ENCODE data around the gene UBR4. TPM values are rescaled to one million over a fixed set of nuclear protein-coding genes. Genes with fewer than 3 reads are reported as not detected.

The UBR4 gene
- total RNA-seq, 1 donor from 2014 or later: 156 TPM

DNA sequence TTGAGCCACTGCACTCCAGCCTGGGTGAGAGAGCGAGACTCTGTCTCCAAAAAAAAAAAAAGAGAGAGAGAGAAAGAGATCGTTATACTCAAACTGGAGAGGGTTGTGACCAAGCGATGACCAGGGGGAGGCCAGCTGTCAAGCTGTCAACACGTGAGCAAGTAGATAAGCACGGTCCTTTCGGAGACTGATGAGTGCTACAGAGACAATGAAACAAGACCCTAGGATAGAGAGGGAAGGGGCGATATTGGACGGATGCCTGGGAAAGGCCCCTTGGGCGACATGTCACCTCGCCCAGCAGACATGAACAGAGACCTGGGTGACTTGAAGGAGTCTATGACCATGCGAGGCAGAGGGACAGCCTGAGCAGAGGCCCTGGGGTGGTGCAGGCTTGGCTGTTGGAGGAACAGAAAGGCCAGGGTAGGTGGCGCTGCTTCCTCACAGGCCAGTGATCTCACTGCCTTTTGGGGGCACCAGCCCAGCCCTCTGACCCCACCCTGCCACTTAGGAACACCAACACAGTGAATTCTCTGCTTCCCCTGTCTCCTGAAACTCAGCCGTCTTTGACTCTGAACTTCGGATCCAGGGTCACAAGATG lies 152.8 kb downstream of the UBR4 start:
- H3K27me3 Mint-ChIP-seq (ENCODE audit: low read depth): peaks cover 29% of the 10 kb centered on the region
- peaks cover 6% of the 10 kb centered on the region for H3K9me3 Mint-ChIP-seq
- peaks cover 4% of the 10 kb centered on the region for H3K36me3 Mint-ChIP-seq (ENCODE audit: low read depth)
- peaks cover 9% of the 10 kb centered on the region for H3K4me1 Mint-ChIP-seq (ENCODE audit: low read depth)
- no peak overlapping the region for H3K4me3 Mint-ChIP-seq (ENCODE audit: low read depth)
- peak overlapping the region; percentile 11 for H3K27ac Mint-ChIP-seq
- intact Hi-C loops (cut with micrococcal nuclease): loop anchor here (5.0 kb wide), 1 partner anchor 45 kb away; no protein-coding TSS in a partner anchor
- DNase-seq (ENCODE audit: low spot score): no peak

GRCh38 chr1:19055701-19056100 lies 154.4 kb downstream of the UBR4 start:
- intact Hi-C loops (cut with micrococcal nuclease): loop anchor here (5.0 kb wide), 1 partner anchor 43 kb away; no protein-coding TSS in a partner anchor
- peaks cover 31% of the 10 kb centered on the region for H3K27me3 Mint-ChIP-seq (ENCODE audit: low read depth)
- H3K4me3 Mint-ChIP-seq (ENCODE audit: low read depth): no peak overlapping the region
- no peaks in the 10 kb centered on the region for H3K9me3 Mint-ChIP-seq
- H3K36me3 Mint-ChIP-seq (ENCODE audit: low read depth): no peaks in the 10 kb centered on the region
- no peak for DNase-seq (ENCODE audit: low spot score)
- H3K27ac Mint-ChIP-seq: no peak overlapping the region
- peaks cover 14% of the 10 kb centered on the region for H3K4me1 Mint-ChIP-seq (ENCODE audit: low read depth)

DNA sequence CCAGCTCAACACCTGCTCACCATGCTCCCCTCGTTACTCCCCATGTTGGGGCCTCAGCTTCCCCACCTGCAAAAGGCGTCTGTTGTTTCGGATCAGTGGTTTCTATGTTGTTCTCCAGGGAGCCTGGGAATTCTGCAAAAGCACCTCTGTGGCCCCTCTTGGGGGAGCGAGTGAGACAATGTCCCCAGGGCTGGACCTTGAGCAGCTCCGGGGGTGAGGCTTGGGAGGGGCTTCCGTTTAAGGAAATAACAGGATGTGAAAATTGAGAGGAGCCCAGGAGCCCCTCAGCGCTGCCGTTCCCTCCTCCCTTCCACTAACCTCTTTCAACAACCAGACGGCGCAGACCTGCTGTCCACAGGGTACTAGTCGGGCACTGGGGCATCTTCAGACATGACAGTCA lies 155.1 kb downstream of the UBR4 start:
- H3K4me3 Mint-ChIP-seq (ENCODE audit: low read depth): no peak overlapping the region
- no peak overlapping the region for H3K27ac Mint-ChIP-seq
- H3K9me3 Mint-ChIP-seq: no peaks in the 10 kb centered on the region
- peaks cover 31% of the 10 kb centered on the region for H3K27me3 Mint-ChIP-seq (ENCODE audit: low read depth)
- no peaks in the 10 kb centered on the region for H3K36me3 Mint-ChIP-seq (ENCODE audit: low read depth)
- H3K4me1 Mint-ChIP-seq (ENCODE audit: low read depth): peaks cover 16% of the 10 kb centered on the region
- no peak for DNase-seq (ENCODE audit: low spot score)
- intact Hi-C loops (cut with micrococcal nuclease): loop anchor here (5.0 kb wide), 1 partner anchor 43 kb away; no protein-coding TSS in a partner anchor

- DNase-seq (ENCODE audit: low spot score): no peak
- intact Hi-C loops (cut with micrococcal nuclease): no loop called here
- Mint-ChIP-seq H3K4me3 (ENCODE audit: low read depth) (no peak overlapping the region), H3K27ac (no peak overlapping the region), H3K9me3 (no peaks in the 10 kb centered on the region), H3K27me3 (ENCODE audit: low read depth) (peaks cover 31% of the 10 kb centered on the region), H3K4me1 (ENCODE audit: low read depth) (peaks cover 16% of the 10 kb centered on the region), H3K36me3 (ENCODE audit: low read depth) (no peaks in the 10 kb centered on the region)
These were observed 155.8 kb downstream of the UBR4 start for GRCh38 chr1:19054216-19054615.

DNA sequence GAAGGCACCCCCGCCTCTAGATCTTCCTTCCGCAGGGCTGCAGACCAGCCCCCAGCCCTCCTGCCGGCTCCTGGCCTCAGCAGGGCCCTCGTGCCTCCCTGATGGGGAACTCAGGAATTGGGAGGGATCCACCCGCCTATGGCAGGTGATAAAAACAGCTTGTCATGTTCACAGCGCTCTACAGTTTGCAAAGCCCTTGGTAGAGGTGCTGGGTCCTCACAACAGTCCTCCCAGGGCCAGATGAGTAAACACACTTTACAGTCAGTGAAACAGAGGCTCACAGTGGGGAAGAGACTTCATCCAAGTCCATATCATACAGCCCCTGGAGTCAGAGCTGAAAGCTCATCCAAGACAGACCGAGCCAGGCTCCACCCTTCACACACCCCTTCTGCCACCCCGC lies 156.6 kb downstream of the UBR4 start:
- no peak for DNase-seq (ENCODE audit: low spot score)

DNA sequence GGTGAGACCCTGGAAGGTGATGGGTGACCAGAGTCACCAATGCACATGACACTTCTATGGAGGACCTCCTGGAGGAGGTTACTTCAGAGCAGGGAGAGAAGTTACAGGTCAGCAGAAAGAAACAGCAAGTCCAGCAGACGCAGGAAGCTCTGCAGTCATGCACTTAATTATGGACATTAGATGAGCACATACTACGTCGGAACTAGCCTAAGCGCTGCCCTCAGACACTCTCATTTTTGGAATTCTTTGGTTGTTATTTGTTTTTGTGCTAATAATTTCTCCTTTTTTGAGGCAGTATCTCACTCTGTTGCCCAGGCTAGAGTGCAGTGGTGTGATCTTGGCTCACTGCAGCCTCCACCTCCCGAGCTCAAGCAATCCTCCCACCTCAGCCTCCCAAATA lies 160.3 kb downstream of the UBR4 start:
- Mint-ChIP-seq H3K36me3 (ENCODE audit: low read depth) (no peaks in the 10 kb centered on the region), H3K4me3 (ENCODE audit: low read depth) (no peak overlapping the region), H3K27me3 (ENCODE audit: low read depth) (peaks cover 7% of the 10 kb centered on the region), H3K9me3 (no peaks in the 10 kb centered on the region), H3K4me1 (ENCODE audit: low read depth) (peaks cover 9% of the 10 kb centered on the region), H3K27ac (no peak overlapping the region)
- intact Hi-C loops (cut with micrococcal nuclease): no loop called here
- no peak for DNase-seq (ENCODE audit: low spot score)

More for the DNA sequence above, 156.6 kb downstream of the UBR4 start:
- Mint-ChIP-seq H3K4me3 (ENCODE audit: low read depth) (no peak overlapping the region), H3K27me3 (ENCODE audit: low read depth) (peaks cover 27% of the 10 kb centered on the region), H3K36me3 (ENCODE audit: low read depth) (no peaks in the 10 kb centered on the region), H3K27ac (no peak overlapping the region), H3K9me3 (no peaks in the 10 kb centered on the region), H3K4me1 (ENCODE audit: low read depth) (peaks cover 16% of the 10 kb centered on the region)
- intact Hi-C loops (cut with micrococcal nuclease): no loop called here

- H3K9me3 Mint-ChIP-seq: no peaks in the 10 kb centered on the region
- H3K36me3 Mint-ChIP-seq (ENCODE audit: low read depth): no peaks in the 10 kb centered on the region
- no peak for DNase-seq (ENCODE audit: low spot score)
- H3K27me3 Mint-ChIP-seq (ENCODE audit: low read depth): peaks cover 7% of the 10 kb centered on the region
- H3K4me3 Mint-ChIP-seq (ENCODE audit: low read depth): no peak overlapping the region
- H3K27ac Mint-ChIP-seq: no peak overlapping the region
- intact Hi-C loops (cut with micrococcal nuclease): no loop called here
- H3K4me1 Mint-ChIP-seq (ENCODE audit: low read depth): peaks cover 9% of the 10 kb centered on the region
These were observed 160.8 kb downstream of the UBR4 start for GRCh38 chr1:19049128-19049768.

- DNase-seq (ENCODE audit: low spot score): no peak
- Mint-ChIP-seq H3K27me3 (ENCODE audit: low read depth) (peaks cover 1% of the 10 kb centered on the region), H3K4me3 (ENCODE audit: low read depth) (no peak overlapping the region), H3K36me3 (ENCODE audit: low read depth) (no peaks in the 10 kb centered on the region), H3K9me3 (no peaks in the 10 kb centered on the region), H3K4me1 (ENCODE audit: low read depth) (peaks cover 9% of the 10 kb centered on the region), H3K27ac (no peak overlapping the region)
- intact Hi-C loops (cut with micrococcal nuclease): no loop called here
These were observed 162.9 kb downstream of the UBR4 start for GRCh38 chr1:19046972-19047731.

DNA sequence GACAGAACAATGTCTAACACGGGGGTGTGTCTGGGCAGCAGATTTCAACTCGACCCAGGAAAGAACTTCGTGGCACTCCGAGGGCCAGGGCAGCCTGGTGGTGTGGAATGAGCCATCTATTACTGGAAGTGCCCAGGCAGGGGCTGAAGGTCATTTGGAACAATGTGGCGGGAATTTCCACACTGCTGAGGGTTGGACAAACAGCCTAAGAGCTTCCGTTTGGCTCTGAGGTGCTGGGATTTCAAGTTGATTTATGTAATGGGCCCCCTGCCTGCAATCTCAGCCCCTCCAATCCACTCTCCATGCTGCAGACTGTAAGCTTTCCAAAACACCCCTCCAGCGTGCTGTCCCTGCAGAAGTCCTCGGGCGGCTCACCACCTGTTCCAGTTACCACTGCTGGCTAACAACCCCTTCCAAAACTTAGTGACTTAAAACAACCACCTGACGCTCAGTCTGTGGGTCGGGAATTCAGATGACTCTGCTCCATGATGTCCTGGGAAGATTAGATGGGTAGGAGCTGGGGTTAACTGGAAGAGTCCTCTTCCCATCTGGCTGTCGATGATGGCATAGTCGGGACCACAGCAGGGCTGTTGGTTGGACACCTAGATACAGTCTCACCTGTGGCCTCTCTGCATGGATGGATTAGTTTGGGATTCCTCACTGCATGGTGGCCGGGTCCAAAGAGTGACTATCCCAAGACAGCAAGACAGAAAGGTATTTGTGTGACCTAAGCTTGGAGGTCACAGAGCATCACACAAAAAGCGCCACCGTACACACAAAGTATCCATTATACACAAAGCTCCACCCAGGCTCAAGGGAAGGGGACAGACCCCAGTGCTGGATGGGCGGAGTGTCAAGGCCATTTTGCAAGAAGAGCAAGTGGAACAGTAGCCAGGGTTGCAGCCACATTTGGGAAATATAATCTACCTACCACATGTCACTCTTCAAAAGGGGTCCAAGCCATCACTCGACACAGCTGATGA lies 163.9 kb downstream of the UBR4 start:
- Mint-ChIP-seq H3K4me1 (ENCODE audit: low read depth) (peaks cover 9% of the 10 kb centered on the region), H3K9me3 (no peaks in the 10 kb centered on the region), H3K27ac (no peak overlapping the region), H3K27me3 (ENCODE audit: low read depth) (peaks cover under 1% of the 10 kb centered on the region), H3K36me3 (ENCODE audit: low read depth) (no peaks in the 10 kb centered on the region), H3K4me3 (ENCODE audit: low read depth) (no peak overlapping the region)
- intact Hi-C loops (cut with micrococcal nuclease): no loop called here
- no peak for DNase-seq (ENCODE audit: low spot score)

GRCh38 chr1:19044975-19045831 lies 164.9 kb downstream of the UBR4 start:
- Mint-ChIP-seq H3K36me3 (ENCODE audit: low read depth) (no peaks in the 10 kb centered on the region), H3K4me1 (ENCODE audit: low read depth) (peaks cover 2% of the 10 kb centered on the region), H3K27ac (no peak overlapping the region), H3K4me3 (ENCODE audit: low read depth) (no peak overlapping the region), H3K9me3 (no peaks in the 10 kb centered on the region), H3K27me3 (ENCODE audit: low read depth) (peaks cover 9% of the 10 kb centered on the region)
- no peak for DNase-seq (ENCODE audit: low spot score)
- intact Hi-C loops (cut with micrococcal nuclease): no loop called here

DNA sequence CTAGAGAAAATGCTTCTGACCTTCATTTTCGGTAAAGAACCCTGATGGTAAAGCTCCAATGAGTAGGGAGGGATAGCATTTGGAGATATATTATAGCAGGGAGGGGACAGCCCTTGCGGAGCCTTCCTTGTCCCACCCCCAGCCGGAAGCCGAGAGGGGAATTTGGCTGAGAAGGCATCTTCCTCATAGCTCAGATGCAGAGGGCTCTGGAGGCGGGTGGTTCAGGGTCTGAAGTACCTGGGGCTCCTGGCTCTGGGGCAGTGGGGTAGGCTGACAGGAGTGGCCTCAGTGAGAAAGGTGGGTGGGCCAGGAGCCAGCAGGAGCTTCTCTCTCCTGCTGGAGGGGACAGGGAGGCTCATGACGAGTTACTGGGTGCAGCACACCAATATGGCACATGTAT lies 165.6 kb downstream of the UBR4 start:
- Mint-ChIP-seq H3K4me3 (ENCODE audit: low read depth) (no peak overlapping the region), H3K9me3 (no peaks in the 10 kb centered on the region), H3K4me1 (ENCODE audit: low read depth) (peaks cover 2% of the 10 kb centered on the region), H3K27me3 (ENCODE audit: low read depth) (peaks cover 13% of the 10 kb centered on the region), H3K36me3 (ENCODE audit: low read depth) (no peaks in the 10 kb centered on the region), H3K27ac (no peak overlapping the region)
- no peak for DNase-seq (ENCODE audit: low spot score)
- intact Hi-C loops (cut with micrococcal nuclease): no loop called here

All from activated T-helper 2 cell treated with anti-CD3 and anti-CD28 coated beads, Interferon-gamma antibody, Interleukin-2, Interleukin-4, amounts not matched to agents 10 μg/mL and 5 μg/mL and 100 μg/mL, durations not matched to agents 14 hours and 24 hours and 36 hours (primary cell).